Measurements from ENCODE around the gene OR7G2.

- TF ChIP-seq, protein P1, sequence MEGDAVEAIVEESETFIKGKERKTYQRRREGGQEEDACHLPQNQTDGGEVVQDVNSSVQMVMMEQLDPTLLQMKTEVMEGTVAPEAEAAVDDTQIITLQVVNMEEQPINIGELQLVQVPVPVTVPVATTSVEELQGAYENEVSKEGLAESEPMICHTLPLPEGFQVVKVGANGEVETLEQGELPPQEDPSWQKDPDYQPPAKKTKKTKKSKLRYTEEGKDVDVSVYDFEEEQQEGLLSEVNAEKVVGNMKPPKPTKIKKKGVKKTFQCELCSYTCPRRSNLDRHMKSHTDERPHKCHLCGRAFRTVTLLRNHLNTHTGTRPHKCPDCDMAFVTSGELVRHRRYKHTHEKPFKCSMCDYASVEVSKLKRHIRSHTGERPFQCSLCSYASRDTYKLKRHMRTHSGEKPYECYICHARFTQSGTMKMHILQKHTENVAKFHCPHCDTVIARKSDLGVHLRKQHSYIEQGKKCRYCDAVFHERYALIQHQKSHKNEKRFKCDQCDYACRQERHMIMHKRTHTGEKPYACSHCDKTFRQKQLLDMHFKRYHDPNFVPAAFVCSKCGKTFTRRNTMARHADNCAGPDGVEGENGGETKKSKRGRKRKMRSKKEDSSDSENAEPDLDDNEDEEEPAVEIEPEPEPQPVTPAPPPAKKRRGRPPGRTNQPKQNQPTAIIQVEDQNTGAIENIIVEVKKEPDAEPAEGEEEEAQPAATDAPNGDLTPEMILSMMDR (IDR thresholded peaks at IDR 0.05), result no peak
- TF ChIP-seq POLR2AphosphoS5 (IDR thresholded peaks at IDR 0.05; ENCODE audit: insufficient read depth in 1 of 2, low read depth in 1 of 2), result no peak
- no peak for TF ChIP-seq POLR2A (IDR thresholded peaks at IDR 0.05)
Measured at GRCh38 chr19:9073806-9074205, 33.5 kb downstream of the OR7G2 start.
